ENCODE data around the gene IQCK.

IQCK gene

GRCh38 chr16:19874851-19875546 lies 156.9 kb downstream of the IQCK start:
- Histone ChIP-seq H3K36me3 (ENCODE audit: insufficient read depth) (no peaks in the 10 kb centered on the region), H3K4me2 (no peak overlapping the region), H3K4me3 (IDR thresholded peaks at IDR 0.05; ENCODE audit: insufficient read depth, low read depth, low read length) (no peak overlapping the region), H3K9ac (no peak overlapping the region), H2AFZ (ENCODE audit: low read depth) (no peak overlapping the region), H3K4me1 (ENCODE audit: low read depth, poor library complexity, severe bottlenecking) (no peaks in the 10 kb centered on the region), H3K79me2 (ENCODE audit: insufficient read depth, low read depth) (no peaks in the 10 kb centered on the region), H3K27ac (no peak overlapping the region), H4K20me1 (ENCODE audit: insufficient read depth) (no peaks in the 10 kb centered on the region), H3K27me3 (ENCODE audit: insufficient read depth, low read depth) (no peaks in the 10 kb centered on the region)
- TF ChIP-seq, protein P1, sequence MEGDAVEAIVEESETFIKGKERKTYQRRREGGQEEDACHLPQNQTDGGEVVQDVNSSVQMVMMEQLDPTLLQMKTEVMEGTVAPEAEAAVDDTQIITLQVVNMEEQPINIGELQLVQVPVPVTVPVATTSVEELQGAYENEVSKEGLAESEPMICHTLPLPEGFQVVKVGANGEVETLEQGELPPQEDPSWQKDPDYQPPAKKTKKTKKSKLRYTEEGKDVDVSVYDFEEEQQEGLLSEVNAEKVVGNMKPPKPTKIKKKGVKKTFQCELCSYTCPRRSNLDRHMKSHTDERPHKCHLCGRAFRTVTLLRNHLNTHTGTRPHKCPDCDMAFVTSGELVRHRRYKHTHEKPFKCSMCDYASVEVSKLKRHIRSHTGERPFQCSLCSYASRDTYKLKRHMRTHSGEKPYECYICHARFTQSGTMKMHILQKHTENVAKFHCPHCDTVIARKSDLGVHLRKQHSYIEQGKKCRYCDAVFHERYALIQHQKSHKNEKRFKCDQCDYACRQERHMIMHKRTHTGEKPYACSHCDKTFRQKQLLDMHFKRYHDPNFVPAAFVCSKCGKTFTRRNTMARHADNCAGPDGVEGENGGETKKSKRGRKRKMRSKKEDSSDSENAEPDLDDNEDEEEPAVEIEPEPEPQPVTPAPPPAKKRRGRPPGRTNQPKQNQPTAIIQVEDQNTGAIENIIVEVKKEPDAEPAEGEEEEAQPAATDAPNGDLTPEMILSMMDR (conservative IDR thresholded peaks at IDR 0.05; ENCODE audit: low read depth, low read length): no peak

GRCh38 chr16:19875900-19876299 lies 157.8 kb downstream of the IQCK start:
- no peak overlapping the region for H3K4me2 ChIP-seq

DNA sequence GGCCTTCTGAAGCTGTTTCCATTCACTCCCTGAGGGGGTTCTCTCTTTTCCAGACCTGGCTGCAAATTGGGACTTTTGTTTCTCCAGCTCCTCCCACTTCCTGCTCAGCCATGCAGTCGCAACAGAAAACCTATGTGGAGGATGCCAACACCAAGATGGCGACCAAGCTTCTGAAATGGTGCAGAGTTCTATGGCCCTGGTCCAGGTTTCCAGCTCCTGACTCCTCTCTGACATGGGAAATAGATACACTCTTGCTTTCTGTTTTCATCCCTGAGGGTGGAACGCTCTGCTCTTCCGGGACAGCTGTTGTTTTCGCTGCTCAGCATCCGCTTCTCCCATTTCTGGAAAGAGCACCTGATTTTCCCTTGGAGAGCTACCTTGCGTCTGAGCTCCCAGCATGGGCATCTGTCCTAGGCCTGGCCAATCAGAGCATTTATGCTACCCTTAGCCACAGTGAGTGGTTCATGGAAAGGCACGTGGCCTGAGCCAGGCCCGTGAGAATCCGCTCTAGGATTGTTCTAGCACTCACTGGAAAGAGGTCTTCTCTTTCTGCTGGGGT lies 158.5 kb downstream of the IQCK start:
- H3K4me3 ChIP-seq (IDR thresholded peaks at IDR 0.05; ENCODE audit: insufficient read depth, low read depth, low read length): no peak overlapping the region
- no peaks in the 10 kb centered on the region for H3K36me3 ChIP-seq (ENCODE audit: insufficient read depth)
- H3K27ac ChIP-seq: no peak overlapping the region
- H4K20me1 ChIP-seq (ENCODE audit: insufficient read depth): no peaks in the 10 kb centered on the region
- no peak overlapping the region for H3K9ac ChIP-seq
- no peaks in the 10 kb centered on the region for H3K4me1 ChIP-seq (ENCODE audit: low read depth, poor library complexity, severe bottlenecking)
- H3K4me2 ChIP-seq: no peak overlapping the region
- TF ChIP-seq, protein P1 (conservative IDR thresholded peaks at IDR 0.05; ENCODE audit: low read depth, low read length): no peak
- no peaks in the 10 kb centered on the region for H3K27me3 ChIP-seq (ENCODE audit: insufficient read depth, low read depth)
- H2AFZ ChIP-seq (ENCODE audit: low read depth): no peak overlapping the region
- H3K79me2 ChIP-seq (ENCODE audit: insufficient read depth, low read depth): no peaks in the 10 kb centered on the region

More at GRCh38 chr16:19875900-19876299, 157.8 kb downstream of the IQCK start:
- Histone ChIP-seq H3K4me1 (ENCODE audit: low read depth, poor library complexity, severe bottlenecking) (no peaks in the 10 kb centered on the region), H3K9ac (no peak overlapping the region), H4K20me1 (ENCODE audit: insufficient read depth) (no peaks in the 10 kb centered on the region), H3K36me3 (ENCODE audit: insufficient read depth) (no peaks in the 10 kb centered on the region), H3K79me2 (ENCODE audit: insufficient read depth, low read depth) (no peaks in the 10 kb centered on the region), H3K27ac (no peak overlapping the region), H3K4me3 (IDR thresholded peaks at IDR 0.05; ENCODE audit: insufficient read depth, low read depth, low read length) (no peak overlapping the region), H2AFZ (ENCODE audit: low read depth) (no peak overlapping the region), H3K27me3 (ENCODE audit: insufficient read depth, low read depth) (no peaks in the 10 kb centered on the region)
- TF ChIP-seq, protein P1 (conservative IDR thresholded peaks at IDR 0.05; ENCODE audit: low read depth, low read length): no peak

- no peak overlapping the region for H2AFZ ChIP-seq (ENCODE audit: low read depth)
- H3K4me3 ChIP-seq (IDR thresholded peaks at IDR 0.05; ENCODE audit: insufficient read depth, low read depth, low read length): no peak overlapping the region
- no peaks in the 10 kb centered on the region for H3K4me1 ChIP-seq (ENCODE audit: low read depth, poor library complexity, severe bottlenecking)
These were observed 160.7 kb downstream of the IQCK start for GRCh38 chr16:19878757-19879156.

More at GRCh38 chr16:19878757-19879156, 160.7 kb downstream of the IQCK start:
- H3K36me3 ChIP-seq (ENCODE audit: insufficient read depth): no peaks in the 10 kb centered on the region
- H3K27ac ChIP-seq: no peak overlapping the region
- no peaks in the 10 kb centered on the region for H3K79me2 ChIP-seq (ENCODE audit: insufficient read depth, low read depth)
- H3K9ac ChIP-seq: no peak overlapping the region
- H3K4me2 ChIP-seq: no peak overlapping the region
- H4K20me1 ChIP-seq (ENCODE audit: insufficient read depth): no peaks in the 10 kb centered on the region
- no peaks in the 10 kb centered on the region for H3K27me3 ChIP-seq (ENCODE audit: insufficient read depth, low read depth)
- TF ChIP-seq, protein P1 (conservative IDR thresholded peaks at IDR 0.05; ENCODE audit: low read depth, low read length): no peak
